ENCODE results near the gene SMIM28.
"Not testable (repeated sequence)": the region's sequence is repeated elsewhere in the genome, so short reads cannot be mapped to it uniquely, and the experiment has no call there.

The SMIM28 gene

DNA sequence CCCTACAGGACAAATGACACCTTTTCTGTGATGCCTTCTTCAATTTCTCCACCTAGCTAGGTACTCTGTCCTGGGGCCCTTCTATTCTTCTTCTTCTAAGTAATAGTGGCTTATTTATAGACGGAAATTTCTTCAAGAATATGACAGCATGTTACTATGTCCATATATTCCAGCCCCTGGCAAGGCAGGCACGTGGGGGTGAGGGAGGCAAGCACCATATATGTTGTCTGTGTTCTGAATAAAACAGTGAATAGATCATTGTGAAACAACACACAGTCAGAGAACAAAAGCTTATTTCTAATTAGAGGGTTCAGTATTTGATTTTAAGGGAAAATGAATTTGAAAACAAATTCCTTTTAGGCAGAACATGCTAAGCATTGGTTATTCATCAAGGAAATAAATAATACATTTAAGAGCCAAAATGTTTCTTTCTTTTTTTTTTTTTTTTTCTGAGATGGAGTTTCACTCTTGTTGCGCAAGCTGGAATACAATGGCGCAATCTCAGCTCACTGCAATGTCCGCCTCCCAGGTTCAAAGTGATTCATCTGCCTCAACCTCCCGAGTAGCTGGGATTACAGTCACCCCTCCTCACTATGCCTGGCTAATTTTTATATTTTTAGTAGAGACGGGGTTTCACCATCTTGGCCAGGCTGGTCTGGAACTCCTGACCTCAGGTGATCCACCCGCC, 32.5 kb downstream of the SMIM28 start:
- no peak for DNase-seq

DNA sequence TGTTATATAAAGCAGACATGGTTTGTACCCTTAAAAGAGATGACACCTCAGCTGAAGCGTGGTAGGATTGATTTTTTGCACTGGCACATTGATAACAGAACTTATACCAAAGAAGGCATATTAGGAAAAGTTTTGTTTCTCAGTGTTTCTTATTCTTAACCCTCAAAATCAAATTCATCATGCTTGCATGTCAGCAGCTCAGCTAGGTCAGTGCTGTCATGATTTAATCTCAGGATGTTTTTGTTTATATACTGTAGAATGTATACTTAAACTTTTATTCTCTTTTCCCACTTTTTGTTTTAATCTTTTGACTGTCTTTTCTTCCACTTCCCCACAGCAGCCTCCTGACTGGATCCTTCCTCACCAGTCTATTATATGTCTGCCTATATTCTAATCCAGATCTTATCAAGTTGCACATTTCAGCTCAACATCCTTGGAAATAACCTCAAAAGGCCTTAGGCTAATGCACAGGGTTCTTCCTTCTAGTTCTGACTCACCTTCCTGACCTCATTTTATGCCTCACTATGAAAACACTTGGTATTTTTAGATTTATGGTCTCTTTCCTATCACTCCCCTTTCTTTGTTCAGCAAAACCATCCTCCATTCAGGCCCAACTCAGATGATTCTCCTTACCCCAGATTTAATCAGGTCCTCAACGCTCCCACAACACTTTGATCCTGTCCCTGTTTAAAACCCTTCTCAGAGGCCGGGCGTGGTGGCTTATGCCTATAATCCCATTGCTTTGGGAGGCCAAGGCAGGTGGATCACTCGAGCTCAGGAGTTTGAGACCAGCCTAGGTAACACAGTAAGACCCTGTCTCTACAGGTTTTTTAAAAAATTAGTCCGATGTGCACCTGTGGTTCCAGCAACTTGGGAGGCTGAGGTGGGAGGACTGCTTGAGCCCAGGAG, 33.5 kb downstream of the SMIM28 start:
- no peak for DNase-seq

DNA sequence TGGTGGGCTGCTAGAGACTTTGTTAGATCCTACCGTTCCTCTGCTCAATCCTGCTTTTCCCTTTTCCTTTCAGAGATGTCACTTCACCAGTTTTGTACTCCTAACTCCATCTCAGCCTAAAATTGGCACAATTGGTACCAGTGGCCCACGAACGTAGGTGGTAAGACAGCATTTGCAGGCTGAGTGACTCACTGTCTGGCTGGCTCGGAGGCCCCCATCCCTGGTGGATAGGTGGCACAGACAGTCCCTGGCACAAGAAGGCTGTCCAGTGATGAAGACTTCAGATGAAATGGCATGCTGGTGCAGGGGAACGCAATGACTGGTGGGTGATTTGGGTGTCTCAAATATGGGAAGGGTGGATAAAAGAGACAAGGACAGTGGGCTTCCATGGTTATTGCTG, 37.4 kb downstream of the SMIM28 start:
- DNase-seq: no peak

DNA sequence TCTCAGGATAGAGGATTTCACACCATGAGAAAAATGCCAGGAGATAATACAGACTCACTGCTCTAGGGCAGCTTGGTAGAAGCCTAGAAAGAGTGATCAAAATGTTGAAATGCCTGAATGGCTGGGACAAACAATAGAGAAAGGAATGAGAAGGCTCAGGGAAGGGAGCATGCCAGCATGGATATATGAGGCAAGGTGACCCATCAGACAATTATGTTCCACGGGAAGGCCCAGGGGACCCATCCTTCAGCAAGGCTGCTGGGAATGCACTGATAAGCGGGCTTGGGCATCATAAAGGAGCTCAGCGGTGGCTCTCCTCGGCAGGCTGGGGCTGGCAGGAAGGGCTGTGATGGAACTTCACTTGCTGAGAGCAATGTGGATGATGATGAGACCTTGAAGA, 38.5 kb downstream of the SMIM28 start:
- DNase-seq: no peak

DNA sequence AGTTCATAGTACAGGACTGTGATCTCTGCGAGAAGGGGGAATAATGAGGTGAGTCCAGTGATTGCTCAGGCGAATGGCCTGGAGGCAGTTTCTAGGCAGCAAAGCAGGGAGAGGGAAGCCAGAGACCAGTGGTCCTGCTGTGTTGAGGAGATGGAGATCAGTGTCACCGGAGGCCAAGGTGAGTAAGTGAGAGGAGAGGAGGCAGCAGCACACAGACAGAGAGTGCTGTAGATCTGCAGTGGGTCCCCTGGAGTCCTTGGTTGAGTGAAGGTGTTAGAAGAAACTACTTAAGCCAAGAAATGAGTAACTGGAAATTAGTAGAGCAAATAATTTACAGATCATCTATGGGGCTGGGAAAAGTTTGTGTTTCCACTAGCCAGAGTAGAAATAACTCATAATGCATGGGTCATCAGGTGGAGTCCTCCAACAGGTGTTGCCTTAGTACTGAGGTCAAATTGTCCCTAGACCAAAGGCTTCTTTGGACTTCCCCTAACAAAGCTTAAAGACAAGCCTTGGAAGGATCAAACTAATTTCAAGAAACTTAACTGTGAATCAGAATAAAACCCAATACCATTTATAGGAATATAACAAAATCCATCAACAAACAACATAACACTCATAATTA, 39.9 kb downstream of the SMIM28 start:
- DNase-seq: no peak

DNA sequence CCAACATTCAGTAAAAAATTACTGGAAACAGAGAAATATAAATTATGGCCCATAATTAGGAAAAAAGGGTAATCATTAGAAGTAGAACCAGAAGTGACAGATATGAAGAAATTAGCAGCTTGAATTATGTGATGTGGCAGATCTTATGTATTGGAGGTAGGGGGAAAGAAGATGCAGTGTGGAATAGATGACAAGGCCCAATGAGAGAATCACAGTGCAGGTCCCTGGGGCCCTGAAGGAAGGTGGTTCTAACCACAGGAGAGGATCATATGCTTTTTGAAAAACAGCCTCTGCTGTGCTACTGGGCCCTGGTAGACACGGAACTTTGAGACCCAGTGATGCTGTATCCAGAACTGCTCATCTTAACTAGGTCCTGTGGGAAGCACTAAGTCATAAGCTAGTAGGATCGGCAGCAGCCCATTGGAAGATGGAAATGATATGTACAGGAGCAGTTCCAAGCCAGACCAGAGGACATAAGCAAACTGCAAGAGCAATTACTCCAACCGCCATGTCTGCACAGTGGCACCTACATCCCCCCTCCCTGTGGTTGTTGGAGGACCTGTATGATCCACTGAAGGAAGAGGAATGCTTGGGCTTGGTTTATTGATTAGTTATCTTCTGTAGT, 40.5 kb downstream of the SMIM28 start:
- no peak for DNase-seq

DNA sequence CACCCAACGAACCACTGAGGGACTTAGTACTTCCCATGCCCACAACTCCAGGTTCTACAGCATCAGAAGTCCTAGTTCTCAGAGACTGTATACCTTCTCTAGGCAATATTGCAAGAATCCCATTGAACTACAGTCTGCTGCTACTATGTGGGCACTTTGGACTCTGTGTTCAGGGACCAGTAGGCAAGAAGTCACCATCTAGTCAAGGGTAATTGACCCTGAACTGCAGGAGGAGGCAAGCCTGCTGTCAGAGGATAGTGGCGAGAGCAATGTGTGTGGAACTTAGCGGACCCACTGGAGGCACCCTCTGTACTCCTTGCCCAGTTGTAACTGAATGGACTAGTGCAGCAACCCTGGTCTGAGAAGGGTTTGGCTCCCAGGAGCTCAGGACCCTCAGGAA, 42.1 kb downstream of the SMIM28 start:
- no peak for DNase-seq

DNA sequence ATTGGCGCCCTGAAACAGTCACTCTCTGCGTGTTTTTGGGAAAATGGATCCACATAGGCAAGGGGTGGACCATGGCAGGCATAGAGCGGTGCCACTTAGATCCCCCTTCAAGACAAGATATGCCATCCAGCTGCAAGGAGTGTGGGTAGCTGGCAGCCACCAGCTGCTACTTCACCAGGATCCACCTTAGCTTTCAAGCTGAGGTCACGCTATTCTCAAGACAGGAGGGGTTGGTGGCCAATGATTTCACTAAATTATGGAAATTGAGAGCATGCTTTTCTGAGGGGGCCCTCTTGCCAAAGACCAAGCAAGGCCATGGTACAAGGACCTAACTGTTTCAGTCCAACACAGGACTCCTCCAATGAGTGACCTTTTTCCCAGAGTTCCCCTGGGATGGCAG, 42.7 kb downstream of the SMIM28 start:
- no peak for DNase-seq

DNA sequence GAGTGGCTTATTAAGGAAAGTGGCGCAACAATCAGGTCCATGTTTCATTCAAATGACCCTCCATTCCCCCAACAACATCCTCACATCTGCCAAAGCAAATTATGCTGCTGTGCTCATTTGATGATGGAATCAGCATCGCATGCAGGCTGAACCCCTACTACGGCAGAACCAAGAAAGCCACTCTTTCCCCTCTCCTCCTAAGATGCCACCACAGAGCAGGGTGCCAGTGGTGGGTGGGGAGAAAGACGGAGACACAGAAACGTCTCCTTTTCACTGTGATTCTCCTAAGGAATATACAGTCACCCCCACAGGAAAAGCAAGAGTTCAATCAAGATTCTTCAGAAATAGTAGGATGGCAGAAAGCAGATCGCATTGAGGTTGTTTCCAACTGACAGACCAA, 43.4 kb downstream of the SMIM28 start:
- no peak for DNase-seq

DNA sequence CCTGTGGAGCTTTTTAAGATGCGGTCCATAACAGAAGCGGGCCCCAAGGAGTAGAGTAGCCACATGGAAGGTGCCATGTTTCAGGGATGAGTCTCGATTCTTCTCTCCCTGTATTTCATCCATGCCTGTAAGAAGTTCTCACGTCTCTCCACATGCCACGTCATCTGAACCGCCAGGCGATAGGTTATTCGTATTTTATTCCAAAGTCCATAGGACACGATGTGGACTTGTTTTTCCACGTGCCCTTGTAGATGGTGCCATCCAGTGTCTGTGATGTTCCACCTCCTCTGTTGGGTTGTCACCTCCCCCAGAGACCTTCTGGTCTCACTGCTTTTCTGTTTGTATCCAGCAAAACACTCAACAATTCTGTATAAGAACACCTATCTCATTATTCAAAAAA, 43.9 kb downstream of the SMIM28 start:
- no peak for DNase-seq

DNA sequence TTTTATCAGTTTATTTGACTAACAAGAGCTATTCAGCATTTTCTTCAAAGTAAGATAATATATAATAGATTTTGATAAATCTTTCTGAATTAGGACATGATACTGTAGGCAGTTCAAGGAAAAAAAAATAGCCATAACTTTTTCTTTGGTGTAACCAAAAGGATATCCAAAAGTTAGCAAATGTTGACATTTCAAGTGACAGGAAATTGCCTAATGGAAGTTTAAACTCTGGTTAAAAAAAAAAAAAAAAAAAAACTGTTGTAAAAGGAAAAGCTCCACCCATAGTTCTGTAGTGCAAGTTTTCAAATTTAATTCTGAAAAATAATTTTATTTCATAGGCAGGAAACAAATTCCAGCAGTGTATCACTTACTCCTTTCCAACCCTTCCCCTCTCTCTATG, 45.2 kb downstream of the SMIM28 start:
- DNase-seq: no peak

DNA sequence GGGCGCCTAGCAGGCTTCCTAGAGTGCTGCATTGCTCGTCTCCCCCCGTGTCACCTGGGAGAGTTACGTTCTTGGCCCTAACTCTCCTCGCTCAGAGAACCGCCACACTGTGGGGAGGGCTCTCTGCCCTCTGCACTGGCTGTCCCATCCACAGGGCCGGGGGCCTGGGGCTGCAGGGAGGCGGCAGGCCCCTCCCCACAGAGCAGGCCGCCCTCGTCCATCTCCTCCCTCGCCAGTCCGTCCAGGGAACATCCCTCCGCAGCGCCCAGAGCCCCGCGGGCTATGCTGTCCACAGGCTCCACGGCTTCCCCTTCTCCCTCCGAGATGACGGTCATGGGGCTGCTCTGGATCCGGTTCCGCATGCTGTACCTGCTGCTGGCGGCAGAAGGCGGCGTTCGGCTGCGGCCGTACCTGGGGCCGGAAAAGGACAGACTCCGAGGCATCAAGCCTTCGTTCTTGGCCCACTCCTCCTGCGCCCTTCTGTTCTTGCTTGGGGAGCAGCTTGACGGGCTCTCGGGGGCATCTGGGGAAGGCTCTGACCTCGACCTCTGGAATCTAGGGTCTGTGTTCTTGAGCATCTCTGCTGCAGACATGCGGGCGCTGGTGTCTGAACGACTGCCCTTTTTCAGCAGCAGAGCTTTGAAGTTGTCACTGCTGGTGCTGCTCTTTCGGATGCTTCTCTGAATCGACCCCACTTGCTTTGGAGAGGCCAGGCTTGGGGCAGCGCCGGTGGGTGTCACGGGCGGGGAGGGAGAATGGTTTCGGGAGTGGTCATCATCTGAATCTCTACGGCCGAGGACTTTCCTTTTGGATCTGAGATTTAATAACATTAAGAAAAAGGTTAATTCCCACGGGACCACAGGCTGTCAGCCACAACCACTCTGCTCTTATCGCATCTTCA, 46.5 kb downstream of the SMIM28 start:
- no peak for DNase-seq

DNA sequence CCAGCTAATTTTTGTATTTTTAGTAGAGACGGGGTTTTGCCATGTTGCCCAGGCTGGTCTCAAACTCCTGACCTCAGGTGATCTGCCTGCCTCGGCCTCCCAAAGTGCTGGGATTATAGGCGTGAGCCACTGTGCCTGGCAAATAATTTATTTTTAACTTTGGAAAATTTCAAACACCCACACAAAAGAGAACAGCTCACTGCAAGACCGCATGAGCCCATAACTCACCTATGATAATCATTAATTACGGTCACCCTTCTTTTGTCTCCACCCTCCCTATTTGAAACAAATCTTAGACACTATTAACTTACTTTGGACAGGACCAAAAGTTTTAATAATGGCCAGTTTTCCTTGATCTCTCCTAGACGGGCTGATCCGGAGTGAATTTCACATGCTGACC, 47.6 kb downstream of the SMIM28 start:
- not testable (repeated sequence) for DNase-seq

DNA sequence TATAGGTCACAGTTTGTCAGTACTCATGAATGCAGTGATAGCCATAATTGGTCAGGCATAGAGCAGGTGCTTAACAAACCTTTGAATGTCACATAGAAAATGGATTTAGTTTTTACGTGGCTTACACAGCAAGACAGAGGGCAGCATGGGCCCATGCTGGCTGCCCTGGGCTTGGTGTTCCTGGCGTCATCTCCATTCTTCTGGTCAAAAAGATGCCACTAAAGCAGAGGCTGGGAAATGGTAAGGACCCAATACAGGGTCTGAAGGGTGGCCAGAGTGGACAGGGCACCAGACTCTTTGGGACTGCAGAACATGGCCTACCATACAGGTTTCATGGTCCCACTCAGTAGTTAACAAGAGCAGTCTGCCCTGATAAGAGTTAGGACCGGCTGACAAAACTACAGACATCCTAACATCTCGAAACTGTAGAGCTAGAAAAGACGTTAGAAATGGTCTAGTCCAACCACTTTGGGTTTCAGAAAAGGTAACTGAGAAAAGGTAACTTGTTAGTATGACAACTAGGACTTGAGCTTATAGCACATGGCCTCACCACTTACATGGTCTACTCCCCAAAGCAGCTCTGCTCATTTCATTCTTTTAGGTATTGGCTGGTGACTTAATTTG, 48.9 kb downstream of the SMIM28 start:
- DNase-seq: no peak

DNA sequence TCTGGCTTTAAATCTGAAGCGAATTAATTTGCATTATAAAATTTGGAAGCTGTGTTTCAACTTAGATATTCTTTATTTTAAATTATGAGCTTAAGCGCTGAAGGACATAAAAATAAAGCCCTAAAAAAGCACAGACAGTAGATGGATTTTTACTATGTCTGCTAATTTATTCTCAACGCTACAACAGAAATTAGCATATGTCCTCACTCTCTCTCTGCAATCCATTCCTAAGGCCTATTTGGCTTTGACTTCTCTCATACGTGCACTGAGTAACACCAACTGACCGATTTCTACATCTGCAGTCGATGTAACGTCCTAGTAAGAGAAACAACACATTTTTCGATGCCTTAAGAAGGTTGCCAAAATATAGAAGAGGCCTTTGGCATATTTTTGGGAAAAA, 50.0 kb downstream of the SMIM28 start:
- no peak for DNase-seq

DNA sequence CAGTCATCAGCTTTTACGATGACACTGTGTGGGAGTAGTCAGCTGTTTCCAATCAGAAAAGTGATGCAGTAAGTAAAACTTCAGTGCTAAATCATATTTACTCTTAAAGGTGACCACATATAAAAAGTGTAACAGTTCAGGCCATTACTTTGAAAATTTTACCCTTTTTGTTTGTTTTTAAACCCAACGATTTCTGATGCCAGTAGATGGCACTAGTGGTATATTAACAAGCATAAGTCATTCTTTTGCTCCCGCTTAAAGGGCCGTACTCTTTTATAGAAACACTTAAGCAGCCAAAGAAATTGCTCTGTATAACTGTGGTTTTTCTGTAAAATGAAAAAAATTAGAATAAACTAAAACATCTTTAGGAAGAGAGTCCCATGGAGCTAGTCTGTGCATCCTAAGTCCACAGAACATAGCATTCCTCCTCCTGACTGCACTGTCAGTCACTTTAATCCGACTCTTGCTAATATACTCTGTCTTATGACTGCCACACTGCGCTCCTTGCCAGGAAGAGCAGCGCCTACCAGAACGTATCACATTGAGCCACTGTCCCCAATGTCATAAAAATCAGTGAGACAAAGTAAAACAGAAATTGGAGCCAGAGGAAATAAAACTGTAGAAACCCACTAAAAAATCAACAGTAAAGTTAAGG, 51.4 kb downstream of the SMIM28 start:
- DNase-seq: peak; percentile 25

DNA sequence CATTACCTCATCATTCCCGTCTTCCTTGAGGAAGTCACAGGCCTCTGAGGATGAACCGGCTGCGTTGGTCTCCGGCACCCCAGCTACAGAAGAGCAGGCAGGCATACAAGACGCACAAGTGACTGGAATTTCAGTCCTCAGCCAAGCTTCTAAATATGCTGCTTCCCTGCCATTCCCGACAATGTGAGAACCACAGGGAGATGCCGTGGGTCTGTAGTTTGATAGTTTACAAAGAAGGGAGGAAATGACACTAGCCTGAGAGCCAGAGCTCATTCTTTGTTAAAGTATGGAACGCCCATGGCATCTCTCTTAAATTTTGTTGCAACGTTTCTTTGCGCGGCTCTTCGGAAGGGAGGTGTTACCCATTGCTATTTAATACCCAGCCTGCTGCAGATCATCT, 52.1 kb downstream of the SMIM28 start:
- DNase-seq: no peak

DNA sequence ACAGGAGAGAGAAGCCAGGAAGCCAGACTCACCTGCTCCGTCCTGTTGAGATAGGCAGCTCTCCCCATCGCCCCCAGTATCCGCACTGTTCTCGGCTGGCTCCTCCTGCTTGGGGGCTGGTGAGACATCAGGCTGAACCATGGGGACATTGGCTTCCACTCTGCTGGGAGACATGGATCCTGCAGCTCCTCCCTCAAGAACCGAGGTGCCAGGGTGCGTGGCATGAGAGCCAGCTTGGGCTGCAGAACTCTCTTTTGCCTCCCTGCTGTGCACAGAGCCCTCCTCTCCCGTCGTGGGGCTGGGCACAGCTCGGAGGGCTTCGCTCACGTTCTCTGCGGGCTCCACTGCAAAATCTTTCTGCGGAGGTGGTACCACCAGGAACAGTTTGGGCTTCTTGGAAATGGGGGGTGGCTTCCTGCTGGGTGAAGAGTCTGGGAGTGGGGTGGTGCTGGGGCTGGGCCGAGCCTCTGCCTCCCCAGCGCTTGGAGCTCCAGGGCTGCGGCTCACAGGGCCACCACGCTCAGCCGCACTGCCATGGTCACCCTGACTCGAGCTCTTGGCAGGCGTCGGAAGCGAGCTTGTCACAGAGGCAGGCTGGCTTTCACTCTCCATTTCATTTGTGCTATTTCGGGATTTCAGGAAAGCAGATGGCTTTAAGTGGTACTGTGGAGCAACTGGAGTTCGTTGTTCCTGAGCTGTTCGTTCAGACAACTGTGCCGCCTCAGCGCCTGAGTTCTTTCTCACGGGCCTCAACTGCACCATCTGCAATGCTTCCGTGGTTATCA, 52.8 kb downstream of the SMIM28 start:
- DNase-seq: no peak

DNA sequence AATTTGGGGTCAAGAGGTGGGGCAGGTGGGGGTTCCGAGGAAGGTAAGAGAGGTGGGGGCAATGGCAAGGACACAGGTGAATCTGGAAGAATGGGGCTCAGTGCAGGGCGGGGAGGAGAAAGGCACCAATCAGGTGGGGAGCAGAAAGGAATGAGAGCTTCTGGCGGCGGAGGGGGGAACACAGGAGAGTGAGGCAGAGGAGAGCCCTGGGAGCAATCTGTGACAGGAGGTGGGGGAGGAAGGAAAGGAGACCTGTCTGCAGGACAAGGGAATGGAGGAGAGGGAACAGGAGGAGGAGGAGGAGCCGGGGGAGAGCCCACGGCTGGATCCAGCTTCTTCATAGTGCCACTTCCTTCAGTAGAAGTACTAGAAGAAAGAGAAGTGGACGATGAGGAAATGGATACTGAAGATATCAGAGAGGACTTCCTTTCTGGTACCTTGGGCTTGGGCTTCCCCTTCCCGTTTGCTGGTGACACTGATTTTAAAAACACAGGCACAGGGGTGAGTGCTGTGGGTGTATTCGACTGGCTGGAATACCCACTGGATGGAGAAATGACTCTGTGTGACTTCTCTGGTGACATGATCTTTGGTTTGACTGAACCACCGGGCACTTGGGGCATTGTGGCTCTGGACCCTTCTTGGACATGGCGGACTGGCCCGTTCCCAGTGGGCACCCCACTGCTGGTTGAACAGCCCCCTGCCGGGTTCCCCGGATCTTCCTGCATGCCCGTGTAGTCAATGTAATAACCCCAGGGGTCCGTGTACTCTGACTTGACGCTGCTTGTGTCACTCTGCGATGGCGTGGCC, 53.8 kb downstream of the SMIM28 start:
- DNase-seq: no peak

DNA sequence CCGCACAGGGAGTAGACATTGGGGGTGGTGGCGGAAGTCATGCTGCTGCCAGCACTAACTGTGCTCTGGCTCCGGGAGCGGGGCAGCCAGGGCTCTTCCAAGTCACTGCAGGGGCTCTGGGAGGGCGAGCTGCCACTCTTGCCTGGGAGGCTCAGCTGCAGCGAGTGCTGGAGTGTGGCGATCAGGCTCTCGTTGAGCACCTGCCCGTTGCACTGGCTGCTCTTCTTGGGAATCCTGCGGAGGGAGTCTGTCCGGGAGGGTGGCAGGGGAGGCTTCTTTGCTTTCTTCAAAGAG, 54.3 kb downstream of the SMIM28 start:
- DNase-seq: no peak
